GM12873 (cell line): Measurements from ENCODE around the gene PNLIPRP1.

ENCODE experiments used
- CTCF ChIP-seq: IDR thresholded peaks from 2 replicates; pipeline ENCODE4 v1.5.1; 2012; ENCODE audit warnings: low read depth, mild to moderate bottlenecking, moderate library complexity, low read length, control low read depth; ENCODE audit not compliant: insufficient read depth; ENCODE audit errors: missing control alignments

The PNLIPRP1 gene

DNA sequence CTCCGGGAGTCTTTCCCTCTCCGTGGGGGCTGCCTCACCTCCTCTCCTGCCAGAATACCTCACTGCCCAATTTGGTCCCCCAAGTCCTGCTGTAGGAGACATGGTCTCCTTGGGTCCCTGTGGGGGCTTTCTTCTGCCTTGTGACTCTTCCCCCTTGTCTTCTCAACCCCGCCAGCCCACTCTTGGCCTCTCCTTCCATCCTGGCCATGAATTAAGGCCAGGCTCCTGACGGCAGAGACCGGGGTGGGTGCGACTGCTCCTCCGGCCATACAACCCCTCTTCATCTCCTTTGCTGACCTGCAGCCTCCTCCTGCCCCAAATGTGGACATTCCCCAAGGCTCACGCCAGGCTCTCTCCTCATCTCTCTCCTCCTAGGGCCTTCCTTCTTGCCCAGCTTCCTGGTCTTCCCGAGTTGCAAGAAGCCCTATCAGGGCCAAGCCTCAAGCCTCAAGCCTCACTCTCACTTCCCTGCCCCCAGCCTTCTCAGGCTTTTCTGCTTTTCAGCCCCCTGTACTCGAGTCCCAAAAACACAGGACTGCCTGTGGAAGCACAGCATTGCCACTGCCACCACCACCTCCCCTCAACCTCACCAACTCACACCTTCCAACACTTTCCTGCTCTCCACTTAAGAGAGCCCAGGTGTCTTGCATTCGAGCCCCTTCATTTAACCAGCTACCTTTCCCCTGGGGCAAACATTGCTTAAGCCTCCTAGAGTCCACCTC is 31.3 kb downstream of the PNLIPRP1 start:
- TF ChIP-seq CTCF, result no peak

DNA sequence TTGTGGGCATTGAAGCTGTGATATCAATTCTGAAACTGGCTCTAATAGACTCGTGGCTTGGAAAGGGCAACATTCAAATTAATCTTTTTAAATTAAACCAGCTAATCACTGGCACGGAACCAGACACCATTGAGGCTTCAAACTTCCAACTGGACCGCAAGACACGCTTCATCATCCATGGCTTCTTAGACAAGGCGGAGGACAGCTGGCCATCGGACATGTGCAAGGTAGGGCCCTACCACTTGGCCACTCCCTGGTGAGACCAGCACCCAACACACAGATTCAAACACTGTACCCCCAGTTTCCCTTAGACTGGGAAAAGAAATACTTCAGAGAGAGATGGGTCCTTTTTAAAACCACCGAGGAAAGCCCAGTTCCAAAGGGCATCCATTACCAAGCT is 35.1 kb downstream of the PNLIPRP1 start:
- no peak for TF ChIP-seq CTCF

- no peak for TF ChIP-seq CTCF
These were observed 36.1 kb downstream of the PNLIPRP1 start for GRCh38 chr10:116626815-116627214.

- TF ChIP-seq CTCF, result no peak
These were observed 36.7 kb downstream of the PNLIPRP1 start for GRCh38 chr10:116627386-116627933.

DNA sequence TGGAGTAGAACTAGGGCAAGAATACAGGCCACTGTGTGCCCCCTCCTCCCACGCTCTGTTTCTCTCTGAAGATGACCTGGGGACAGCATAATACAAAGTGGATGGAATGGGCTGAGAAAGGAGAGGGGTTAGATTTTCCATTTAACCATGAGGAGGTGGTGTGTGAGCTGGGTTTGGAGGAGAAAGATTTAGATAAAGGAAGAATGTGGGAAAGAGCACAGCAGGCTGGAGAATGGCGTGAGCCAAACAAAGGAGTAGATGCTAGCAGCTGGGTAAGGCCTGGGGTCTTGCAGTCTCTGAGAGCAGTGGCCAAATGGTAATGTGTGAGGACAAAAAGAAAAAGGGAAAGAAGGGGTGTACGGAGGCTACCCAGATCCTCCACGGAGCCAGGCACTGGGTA is 38.6 kb downstream of the PNLIPRP1 start:
- TF ChIP-seq CTCF, result no peak

DNA sequence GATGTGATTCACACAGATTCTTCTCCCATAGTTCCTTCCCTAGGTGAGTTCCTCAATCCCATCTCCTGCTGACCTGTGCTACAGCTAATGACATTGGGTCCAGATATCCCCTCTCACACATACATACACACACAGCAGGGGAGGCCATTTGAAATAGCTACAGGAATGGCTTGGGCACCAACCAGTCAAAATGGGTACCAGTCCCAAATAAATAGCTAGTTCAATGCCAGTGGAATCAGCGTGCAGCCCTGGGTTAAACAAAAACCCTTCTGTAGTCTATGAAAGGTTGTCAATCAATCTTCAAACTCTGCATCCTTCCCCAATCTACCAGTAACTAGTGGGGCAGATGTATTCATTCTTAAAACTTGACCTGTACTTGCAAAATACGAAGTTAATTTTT is 39.3 kb downstream of the PNLIPRP1 start:
- no peak for TF ChIP-seq CTCF

GRCh38 chr10:116631871-116632295 is 41.1 kb downstream of the PNLIPRP1 start:
- no peak for TF ChIP-seq CTCF
